Subcutaneous abdominal adipose tissue (tissue), 5 donors: Measurements from ENCODE around the gene NOP9.

ENCODE experiments used
- H3K27ac ChIP-seq: one replicate; pipeline ENCODE4 v1.7.0; 2013; ENCODE audit warnings: low read depth, mild to moderate bottlenecking, inconsistent platforms, low read length, moderate library complexity
- H3K27me3 ChIP-seq, 5 donors: one replicate each; pipeline ENCODE4 v1.7.0; 2013; ENCODE audit warnings: low read length in 5 of 5, inconsistent platforms in 1 of 5; ENCODE audit not compliant: control insufficient read depth in 5 of 5, insufficient read depth in 4 of 5
- H3K36me3 ChIP-seq, 5 donors: one replicate each; pipeline ENCODE4 v1.7.0; 2013; ENCODE audit warnings: low read length in 5 of 5; ENCODE audit not compliant: control insufficient read depth in 5 of 5, insufficient read depth in 5 of 5
- H3K4me1 ChIP-seq, 5 donors: one replicate each; pipeline ENCODE4 v1.7.0; 2013; ENCODE audit warnings: low read length in 5 of 5, mild to moderate bottlenecking in 3 of 5, moderate library complexity in 1 of 5; ENCODE audit not compliant: control insufficient read depth in 5 of 5, insufficient read depth in 5 of 5
- H3K4me3 ChIP-seq, 5 donors: one replicate each; pipeline ENCODE4 v1.7.0; 2013; ENCODE audit warnings: low read length in 5 of 5, low read depth in 1 of 5
- H3K9ac ChIP-seq, 5 donors: one replicate each; pipeline ENCODE4 v1.7.0; 2013; ENCODE audit warnings: low read length in 5 of 5, mild to moderate bottlenecking in 4 of 5, moderate library complexity in 3 of 5
- H3K9me3 ChIP-seq, 5 donors: one replicate each; pipeline ENCODE4 v1.7.0; 2013; ENCODE audit warnings: low read length in 5 of 5; ENCODE audit not compliant: control insufficient read depth in 5 of 5
- donor health status: healthy.
- donor health status: healthy.
- donor health status: healthy.
- donor health status: healthy.
- donor health status: healthy.

The NOP9 gene

GRCh38 chr14:24263848-24264247 is 35.8 kb upstream of the NOP9 start:
- Histone ChIP-seq H3K27me3 (no peaks in the 10 kb centered on the region), H3K27ac (no peak overlapping the region), H3K36me3 (peaks cover 0 to 47% (median 38%) of the 10 kb centered on the region in 5 donors), H3K4me3 (no peak overlapping the region), H3K9me3 (no peaks in the 10 kb centered on the region), H3K4me1 (peaks cover 0 to 11% (median 8%) of the 10 kb centered on the region in 5 donors), H3K9ac (no peak overlapping the region)

- no peak overlapping the region for H3K9ac ChIP-seq
- peaks cover 0 to 7% (median 4%) of the 10 kb centered on the region in 5 donors for H3K4me1 ChIP-seq
- H3K27me3 ChIP-seq, result no peaks in the 10 kb centered on the region
- H3K9me3 ChIP-seq, result no peaks in the 10 kb centered on the region
- no peak overlapping the region for H3K27ac ChIP-seq
- H3K36me3 ChIP-seq, result peaks cover 0 to 52% (median 43%) of the 10 kb centered on the region in 5 donors
- H3K4me3 ChIP-seq, result no peak overlapping the region
Observed at GRCh38 chr14:24264298-24264697, 35.4 kb upstream of the NOP9 start.

GRCh38 chr14:24266344-24267244 is 33.1 kb upstream of the NOP9 start:
- peaks cover 0 to 53% (median 47%) of the 10 kb centered on the region in 5 donors for H3K36me3 ChIP-seq
- no peaks in the 10 kb centered on the region for H3K27me3 ChIP-seq
- H3K4me1 ChIP-seq, result peaks cover under 1 to 14% (median 9%) of the 10 kb centered on the region in 5 donors
- H3K9me3 ChIP-seq, result no peaks in the 10 kb centered on the region
- H3K4me3 ChIP-seq, result no peak overlapping the region
- H3K27ac ChIP-seq, result no peak overlapping the region
- no peak overlapping the region for H3K9ac ChIP-seq

- no peak overlapping the region for H3K9ac ChIP-seq
- peaks cover 0 to 52% (median 47%) of the 10 kb centered on the region in 5 donors for H3K36me3 ChIP-seq
- H3K4me3 ChIP-seq, result no peak overlapping the region
- H3K4me1 ChIP-seq, result peaks cover 4 to 23% (median 18%) of the 10 kb centered on the region in 5 donors
- no peaks in the 10 kb centered on the region for H3K27me3 ChIP-seq
- no peak overlapping the region for H3K27ac ChIP-seq
- no peaks in the 10 kb centered on the region for H3K9me3 ChIP-seq
Observed at GRCh38 chr14:24267516-24267915, 32.1 kb upstream of the NOP9 start.

DNA sequence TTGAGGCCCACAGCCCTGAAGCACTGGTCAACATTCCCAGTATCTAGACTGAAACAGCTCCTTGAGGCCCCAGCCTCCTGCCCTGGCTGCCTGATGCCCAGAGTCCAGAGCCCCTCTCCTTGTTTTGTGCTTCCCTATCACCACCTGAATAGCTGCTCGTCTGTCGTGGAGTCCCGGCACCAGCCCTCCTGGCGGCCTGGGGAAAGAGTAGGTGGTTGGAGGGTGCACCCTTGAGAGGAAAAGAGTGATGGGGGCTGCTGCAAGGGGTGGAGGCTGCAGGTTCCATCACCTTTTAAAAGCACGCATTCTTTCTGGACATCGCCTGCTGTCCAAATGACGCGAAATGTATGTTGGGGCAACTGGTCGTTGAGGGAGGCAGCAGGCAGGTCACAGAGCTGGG is 31.4 kb upstream of the NOP9 start:
- Histone ChIP-seq H3K4me1 (peaks cover 4 to 30% (median 23%) of the 10 kb centered on the region in 5 donors), H3K9me3 (no peaks in the 10 kb centered on the region), H3K36me3 (peaks cover 0 to 52% (median 47%) of the 10 kb centered on the region in 5 donors), H3K4me3 (no peak overlapping the region), H3K27me3 (no peaks in the 10 kb centered on the region), H3K9ac (no peak overlapping the region), H3K27ac (no peak overlapping the region)

DNA sequence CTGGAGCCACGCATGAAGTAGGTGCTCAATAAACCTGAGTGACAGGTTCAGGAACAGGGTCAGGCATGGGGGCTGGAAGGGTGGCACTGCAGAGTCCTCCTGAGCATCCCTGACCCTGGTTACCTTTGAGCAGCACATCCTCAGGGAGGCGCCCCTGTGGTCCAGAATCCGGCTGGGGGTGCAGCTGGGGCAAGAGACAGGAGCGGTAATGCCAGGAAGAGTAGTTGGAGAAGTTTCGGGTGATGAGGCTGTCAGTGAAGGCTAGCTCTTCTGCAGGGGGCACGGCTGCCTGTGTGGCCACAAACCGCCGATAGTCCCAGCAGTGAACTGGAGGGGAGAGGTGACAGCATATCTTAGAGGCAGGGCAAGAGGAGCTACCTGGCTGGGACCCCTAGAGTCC is 30.3 kb upstream of the NOP9 start:
- Histone ChIP-seq H3K4me1 (peaks cover 4 to 41% (median 35%) of the 10 kb centered on the region in 5 donors), H3K36me3 (peaks cover 0 to 52% (median 47%) of the 10 kb centered on the region in 5 donors), H3K4me3 (no peak overlapping the region), H3K27me3 (no peaks in the 10 kb centered on the region), H3K9me3 (no peaks in the 10 kb centered on the region), H3K27ac (no peak overlapping the region), H3K9ac (no peak overlapping the region)

DNA sequence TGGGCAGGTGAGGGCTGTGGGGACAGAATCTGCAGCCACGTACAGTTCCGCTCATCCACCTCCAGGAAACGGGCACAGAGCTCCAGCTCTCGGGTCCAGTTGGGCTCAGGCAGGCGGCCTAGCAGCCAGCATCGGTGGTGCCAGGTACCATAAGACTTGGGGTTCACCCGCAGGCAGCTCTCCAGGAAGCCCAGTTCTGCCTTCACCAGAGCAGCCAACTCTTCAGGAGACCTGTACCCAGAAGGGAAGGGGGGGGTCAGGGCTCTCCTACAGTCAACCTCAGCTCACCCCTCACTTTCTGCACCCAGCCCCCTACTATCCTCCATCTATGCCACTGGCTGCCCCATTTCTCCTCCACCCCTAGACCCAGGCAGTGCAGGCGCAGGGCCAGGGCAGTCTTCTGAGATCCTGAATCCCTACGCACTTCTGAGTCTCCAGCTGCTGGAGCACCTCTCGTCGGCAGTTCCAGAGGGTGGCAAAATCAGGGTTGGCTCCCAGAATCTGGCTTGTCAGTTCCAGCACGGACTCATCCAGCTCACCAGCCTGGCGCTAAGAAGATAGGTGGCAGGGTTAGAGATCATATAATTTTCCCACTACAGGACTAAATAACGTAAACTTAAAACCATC is 29.6 kb upstream of the NOP9 start:
- H3K27ac ChIP-seq, result no peak overlapping the region
- peaks cover 4 to 42% (median 37%) of the 10 kb centered on the region in 5 donors for H3K4me1 ChIP-seq
- H3K9ac ChIP-seq, result no peak overlapping the region
- no peaks in the 10 kb centered on the region for H3K27me3 ChIP-seq
- no peak overlapping the region for H3K4me3 ChIP-seq
- H3K36me3 ChIP-seq, result peaks cover 0 to 51% (median 44%) of the 10 kb centered on the region in 5 donors
- H3K9me3 ChIP-seq, result no peaks in the 10 kb centered on the region

- peaks cover 0 to 44% (median 38%) of the 10 kb centered on the region in 5 donors for H3K36me3 ChIP-seq
- H3K9ac ChIP-seq, result peak overlapping the region; percentile 63 to 97 (median 95)
- peak overlapping the region; percentile 92 for H3K27ac ChIP-seq
- H3K27me3 ChIP-seq, result no peaks in the 10 kb centered on the region
- peaks cover 4 to 44% (median 42%) of the 10 kb centered on the region in 5 donors for H3K4me1 ChIP-seq
- H3K9me3 ChIP-seq, result no peaks in the 10 kb centered on the region
- H3K4me3 ChIP-seq, result peak overlapping the region; percentile 89 to 94 (median 91)
Observed at GRCh38 chr14:24270537-24271133, 29.0 kb upstream of the NOP9 start.

GRCh38 chr14:24271134-24271833 is 28.4 kb upstream of the NOP9 start, which contains the start of gene RABGGTA:
Gene RABGGTA (minus strand): TSS chr14:24271597. CDS start chr14:24271115, 482 bp downstream.
- Histone ChIP-seq H3K27ac (peak within 1 kb of the TSS; percentile 92), H3K4me3 (peak within 1 kb of the TSS; percentile 91 to 94 (median 91)), H3K36me3 (peaks cover 0 to 38% (median 32%) of the 10 kb centered on the region in 5 donors), H3K9ac (peak within 1 kb of the TSS; percentile 63 to 97 (median 95)), H3K4me1 (peaks cover 4 to 47% (median 44%) of the 10 kb centered on the region in 5 donors), H3K27me3 (no peaks in the 10 kb centered on the region), H3K9me3 (no peaks in the 10 kb centered on the region)
